ENCODE data around the gene NPTXR.

GRCh38 chr22:38834215-38834953 is 9.4 kb downstream of the NPTXR start:
- TF ChIP-seq CTCF (conservative IDR thresholded peaks at IDR 0.05; ENCODE audit: low read length): no peak
- no peak for TF ChIP-seq EZH2phosphoT487 (IDR thresholded peaks at IDR 0.05; ENCODE audit: borderline replicate concordance, low read depth, low read length)

Data from OCI-LY7 (cell line).